Measurements from ENCODE around the gene ZNF625.

The ZNF625 gene

DNA sequence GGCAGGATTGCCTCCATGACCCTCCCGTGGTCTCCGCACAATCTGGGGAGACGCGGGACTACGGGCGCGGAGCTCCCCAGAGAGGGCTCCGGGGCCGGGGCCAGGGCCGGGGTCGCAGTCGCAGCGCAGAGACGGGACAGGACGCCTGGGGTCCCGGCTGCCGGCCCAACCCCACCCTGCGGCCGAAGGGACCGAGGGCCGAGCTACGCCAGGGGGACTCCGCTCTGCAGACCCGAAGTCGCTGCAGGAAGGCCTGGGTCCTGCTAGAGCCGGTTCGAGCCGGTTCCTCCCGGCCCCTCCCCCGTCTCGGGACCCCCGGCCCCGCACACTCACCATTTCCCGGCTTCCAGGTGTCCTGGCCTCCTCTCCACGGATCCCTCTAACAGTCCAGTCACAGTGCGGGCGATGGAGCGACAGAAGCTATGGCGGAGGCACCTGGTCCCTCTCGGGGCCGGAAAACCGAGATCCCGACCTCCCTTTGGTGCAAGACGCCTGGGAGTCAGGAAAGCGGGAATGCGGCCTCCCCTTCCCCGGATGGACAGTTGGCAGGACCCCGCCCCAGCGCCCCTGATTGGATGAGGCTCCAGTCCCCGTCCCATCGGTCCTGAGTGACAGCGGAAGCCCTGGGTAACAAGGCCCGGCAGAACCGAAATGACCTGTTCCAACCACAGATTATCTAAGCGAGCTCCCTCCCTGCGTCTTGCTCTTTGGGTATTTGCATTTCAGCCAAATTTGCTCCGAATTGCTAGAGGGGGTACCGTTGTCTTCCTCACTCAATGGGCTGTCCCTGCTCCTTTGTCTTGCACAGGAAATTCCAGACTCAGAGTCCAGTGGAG is at the start of gene ZNF625:
Gene ZNF625, minus strand, starts transcription at position 512 of the 836 bp plus-strand sequence. Its CDS starts 176 bp downstream, at position 336.
- in situ Hi-C loops (cut with MboI; ENCODE audit: low sequenced_read_pairs, unreplicated experiment): no loop called here
- peak; percentile 89 for DNase-seq (ENCODE audit: low spot score)
- TF ChIP-seq, protein P1, sequence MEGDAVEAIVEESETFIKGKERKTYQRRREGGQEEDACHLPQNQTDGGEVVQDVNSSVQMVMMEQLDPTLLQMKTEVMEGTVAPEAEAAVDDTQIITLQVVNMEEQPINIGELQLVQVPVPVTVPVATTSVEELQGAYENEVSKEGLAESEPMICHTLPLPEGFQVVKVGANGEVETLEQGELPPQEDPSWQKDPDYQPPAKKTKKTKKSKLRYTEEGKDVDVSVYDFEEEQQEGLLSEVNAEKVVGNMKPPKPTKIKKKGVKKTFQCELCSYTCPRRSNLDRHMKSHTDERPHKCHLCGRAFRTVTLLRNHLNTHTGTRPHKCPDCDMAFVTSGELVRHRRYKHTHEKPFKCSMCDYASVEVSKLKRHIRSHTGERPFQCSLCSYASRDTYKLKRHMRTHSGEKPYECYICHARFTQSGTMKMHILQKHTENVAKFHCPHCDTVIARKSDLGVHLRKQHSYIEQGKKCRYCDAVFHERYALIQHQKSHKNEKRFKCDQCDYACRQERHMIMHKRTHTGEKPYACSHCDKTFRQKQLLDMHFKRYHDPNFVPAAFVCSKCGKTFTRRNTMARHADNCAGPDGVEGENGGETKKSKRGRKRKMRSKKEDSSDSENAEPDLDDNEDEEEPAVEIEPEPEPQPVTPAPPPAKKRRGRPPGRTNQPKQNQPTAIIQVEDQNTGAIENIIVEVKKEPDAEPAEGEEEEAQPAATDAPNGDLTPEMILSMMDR (IDR thresholded peaks at IDR 0.05; ENCODE audit: borderline replicate concordance, control extremely low read depth, extremely low read depth, insufficient read depth, missing control alignments): no peak

DNA sequence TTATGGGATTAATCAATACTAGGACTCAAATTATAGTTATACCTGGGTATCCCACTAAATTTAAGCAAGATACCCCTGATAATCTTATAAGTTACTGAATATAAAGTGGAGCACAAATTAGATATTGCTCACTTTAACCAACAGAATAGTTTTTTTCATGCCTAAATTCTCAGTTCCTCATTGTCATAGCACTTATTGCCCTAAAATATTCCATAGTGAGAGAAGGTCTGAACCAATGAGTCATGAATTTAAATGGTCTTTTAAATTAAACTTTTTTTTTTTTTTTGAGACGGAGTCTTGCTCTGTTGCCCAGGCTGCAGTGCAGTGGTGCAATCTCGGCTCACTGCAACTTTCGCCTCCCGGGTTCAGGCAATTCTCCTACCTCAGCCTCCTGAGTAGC is 48.8 kb upstream of the ZNF625 start:
- TF ChIP-seq, protein P1 (IDR thresholded peaks at IDR 0.05; ENCODE audit: borderline replicate concordance, control extremely low read depth, extremely low read depth, insufficient read depth, missing control alignments): no peak
- in situ Hi-C loops (cut with MboI; ENCODE audit: low sequenced_read_pairs, unreplicated experiment): no loop called here
- no peak for DNase-seq (ENCODE audit: low spot score)

DNA sequence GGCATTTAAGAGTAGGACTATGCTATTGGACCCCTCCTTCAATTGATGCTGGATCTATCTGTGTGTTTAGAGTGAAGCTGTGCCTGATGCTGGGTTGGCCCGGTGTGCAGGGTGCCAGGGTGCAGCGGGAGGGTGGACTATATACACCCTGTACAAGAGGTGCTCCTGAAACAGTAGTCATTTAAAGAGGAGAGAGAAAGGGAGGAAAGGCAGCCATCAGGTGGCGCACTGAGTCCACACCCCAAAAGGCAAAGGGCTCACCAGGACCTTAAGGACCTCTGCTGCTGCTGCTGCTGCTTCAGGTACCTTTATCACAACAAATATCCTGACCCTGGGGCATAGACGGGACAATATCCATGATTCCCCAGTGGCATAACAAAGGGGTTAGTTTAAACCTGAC is 45.7 kb upstream of the ZNF625 start:
- TF ChIP-seq, protein P1 (IDR thresholded peaks at IDR 0.05; ENCODE audit: borderline replicate concordance, control extremely low read depth, extremely low read depth, insufficient read depth, missing control alignments): peak; percentile 47
- DNase-seq (ENCODE audit: low spot score): no peak
- in situ Hi-C loops (cut with MboI; ENCODE audit: low sequenced_read_pairs, unreplicated experiment): no loop called here

DNA sequence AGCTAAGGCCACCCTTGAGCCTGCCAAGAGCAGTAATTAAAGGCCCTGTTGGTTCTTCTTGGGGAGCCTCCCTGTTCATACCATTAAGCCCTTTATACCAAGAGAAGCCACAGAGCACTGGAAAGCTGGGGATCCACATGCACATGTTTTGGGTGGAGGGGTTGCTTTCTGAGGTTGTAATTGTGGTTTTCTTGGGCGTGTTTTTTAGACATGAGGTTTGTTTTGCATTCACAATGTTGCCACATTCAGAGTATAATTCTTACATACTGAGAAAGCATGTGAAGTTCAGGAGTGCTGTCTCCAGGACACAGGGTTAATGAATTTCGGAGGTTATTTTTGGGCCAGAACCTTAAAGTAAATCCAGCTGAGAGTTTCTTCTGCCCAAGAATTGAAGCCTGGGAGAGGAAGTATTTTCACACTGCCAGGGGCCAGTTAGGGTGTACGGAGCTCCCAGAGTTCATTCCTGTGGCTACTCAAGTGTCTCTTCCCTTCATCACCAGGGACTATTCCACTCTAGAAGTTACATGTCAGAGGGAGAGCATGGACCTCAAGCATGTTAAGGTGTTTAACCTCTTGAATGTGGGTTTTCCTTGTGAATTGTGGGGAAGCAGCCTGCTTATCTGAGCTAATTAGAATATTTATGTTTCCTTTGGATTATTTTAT is 43.4 kb upstream of the ZNF625 start:
- in situ Hi-C loops (cut with MboI; ENCODE audit: low sequenced_read_pairs, unreplicated experiment): no loop called here
- no peak for DNase-seq (ENCODE audit: low spot score)

DNA sequence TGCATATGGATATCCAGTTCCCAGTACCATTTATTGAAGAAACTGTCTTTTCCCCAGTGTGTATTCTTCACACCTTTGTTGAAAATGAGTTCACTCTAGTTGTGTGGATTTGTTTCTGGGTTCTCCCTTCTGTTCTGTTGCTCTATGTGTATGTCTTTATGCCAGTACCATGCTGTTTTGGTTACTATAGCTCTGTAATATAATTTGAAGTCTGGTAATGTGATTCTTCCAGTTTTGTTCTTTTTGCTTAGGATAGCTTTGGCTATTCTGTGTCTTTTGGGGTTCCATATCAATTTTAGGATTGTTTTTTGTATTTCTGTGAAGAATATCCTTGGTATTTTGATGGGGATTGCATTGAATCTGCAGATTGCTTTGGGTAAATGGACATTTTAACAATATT is 41.6 kb upstream of the ZNF625 start:
- in situ Hi-C loops (cut with MboI; ENCODE audit: low sequenced_read_pairs, unreplicated experiment): no loop called here
- DNase-seq (ENCODE audit: low spot score): no peak
- TF ChIP-seq, protein P1 (IDR thresholded peaks at IDR 0.05; ENCODE audit: borderline replicate concordance, control extremely low read depth, extremely low read depth, insufficient read depth, missing control alignments): no peak

More for the DNA sequence above, 43.4 kb upstream of the ZNF625 start:
- TF ChIP-seq, protein P1 (IDR thresholded peaks at IDR 0.05; ENCODE audit: borderline replicate concordance, control extremely low read depth, extremely low read depth, insufficient read depth, missing control alignments): no peak

DNA sequence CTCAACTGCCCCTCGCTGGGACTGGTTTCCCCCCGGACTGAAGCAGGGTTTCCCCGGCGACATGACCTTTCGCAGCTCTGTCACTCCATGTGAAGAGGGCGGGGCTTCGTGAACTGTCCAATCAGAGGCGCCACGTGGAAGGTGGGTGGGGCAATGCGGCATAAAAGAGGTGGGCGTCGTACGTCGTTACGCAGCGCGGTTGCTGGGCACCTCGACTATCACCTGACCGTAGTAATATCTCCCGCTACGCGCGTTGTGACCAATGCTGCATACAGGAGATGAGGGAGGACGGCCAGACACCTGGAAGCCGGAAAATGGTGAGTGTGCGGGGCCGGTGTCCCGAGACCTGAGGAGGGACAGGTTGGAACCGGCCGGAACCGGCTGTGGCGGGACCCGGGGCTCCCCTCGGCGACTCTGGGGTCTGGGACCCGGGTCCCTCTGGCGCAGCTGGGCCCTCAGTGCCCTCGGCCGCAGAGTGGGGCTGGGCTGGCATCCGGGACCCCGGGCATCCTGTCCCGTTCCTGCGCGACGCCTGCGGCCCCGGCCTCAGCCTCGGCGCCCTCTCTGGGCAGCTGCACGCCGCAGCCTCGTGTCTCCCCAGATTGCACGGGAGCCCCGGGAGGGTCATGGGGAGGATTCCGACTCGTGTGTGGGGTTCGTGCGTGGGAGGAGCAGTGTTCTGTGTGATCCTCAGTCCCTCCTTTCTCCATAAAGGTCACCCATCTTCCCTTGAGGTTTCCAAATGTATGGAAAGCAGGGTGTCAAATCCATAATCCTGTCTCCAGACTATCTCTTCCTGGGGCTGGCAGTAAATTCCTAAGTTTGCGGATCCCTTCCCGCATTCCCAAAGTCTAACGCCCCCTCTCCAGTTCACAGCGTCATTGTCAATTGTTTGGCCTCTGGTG is 38.5 kb upstream of the ZNF625 start:
- in situ Hi-C loops (cut with MboI; ENCODE audit: low sequenced_read_pairs, unreplicated experiment): no loop called here
- TF ChIP-seq, protein P1 (IDR thresholded peaks at IDR 0.05; ENCODE audit: borderline replicate concordance, control extremely low read depth, extremely low read depth, insufficient read depth, missing control alignments): no peak
- DNase-seq (ENCODE audit: low spot score): peak; percentile 51

All from GM13976 (cell line).